HG03196 (cell line): ENCODE results near the gene MBTPS2.

Experiments
- ATAC-seq: cut with Tn5 transposase; IDR thresholded peaks from one replicate; pipeline ENCODE4 v1.9.1; 2021; ENCODE audit not compliant: unreplicated experiment

MBTPS2 gene

DNA sequence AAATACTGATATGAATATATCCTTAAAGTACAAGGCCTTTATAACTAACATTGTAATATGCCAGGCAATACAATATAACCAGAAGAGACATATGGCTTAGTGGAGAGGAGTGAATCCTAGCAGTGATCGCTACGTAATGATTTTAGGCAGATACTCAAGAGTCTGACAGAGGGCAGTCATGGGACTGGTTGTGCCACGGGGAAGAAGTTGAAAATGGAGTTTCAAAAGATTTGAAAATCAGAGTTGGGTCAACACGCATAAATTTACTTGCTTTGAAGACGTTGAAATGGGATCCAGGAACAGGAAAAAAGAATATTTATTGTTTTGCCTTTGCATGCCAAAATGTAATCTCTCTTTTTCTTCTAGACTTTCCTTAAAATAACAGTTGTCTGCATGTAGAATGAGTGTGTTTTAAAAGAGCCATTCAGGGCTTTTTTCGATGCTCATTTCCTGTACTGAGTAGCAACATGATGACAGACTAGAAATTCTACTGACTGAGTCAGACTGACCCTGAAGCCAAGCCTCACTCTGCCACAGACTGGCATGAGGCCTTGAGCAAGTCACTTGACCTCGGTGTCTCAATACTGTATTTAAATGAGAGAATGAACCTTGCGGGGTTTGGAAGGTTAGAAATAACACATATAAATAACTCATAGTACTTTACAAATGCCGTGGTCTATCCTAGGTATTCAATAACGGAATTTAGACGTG is 93.0 kb downstream of the MBTPS2 start:
- no peak for ATAC-seq

DNA sequence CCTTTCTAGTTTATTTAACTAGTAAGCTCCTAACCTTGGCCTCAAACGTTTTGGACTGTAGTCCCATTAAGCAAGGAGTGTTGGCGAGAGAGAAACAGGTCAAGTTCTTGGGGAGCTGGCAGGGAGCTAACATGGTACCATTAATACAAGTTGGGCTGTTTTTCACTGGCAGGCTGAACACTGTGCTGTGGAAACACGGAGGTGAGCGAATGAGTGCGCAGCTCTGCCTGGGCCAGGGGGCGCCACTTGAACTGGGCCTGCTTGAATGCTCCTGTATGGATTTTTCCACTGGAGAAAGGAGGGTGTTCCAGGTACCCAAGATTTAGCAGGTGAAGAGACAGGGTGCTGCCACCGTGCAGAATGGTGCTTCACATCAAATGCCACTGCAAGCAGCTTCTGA is 93.7 kb downstream of the MBTPS2 start:
- no peak for ATAC-seq

DNA sequence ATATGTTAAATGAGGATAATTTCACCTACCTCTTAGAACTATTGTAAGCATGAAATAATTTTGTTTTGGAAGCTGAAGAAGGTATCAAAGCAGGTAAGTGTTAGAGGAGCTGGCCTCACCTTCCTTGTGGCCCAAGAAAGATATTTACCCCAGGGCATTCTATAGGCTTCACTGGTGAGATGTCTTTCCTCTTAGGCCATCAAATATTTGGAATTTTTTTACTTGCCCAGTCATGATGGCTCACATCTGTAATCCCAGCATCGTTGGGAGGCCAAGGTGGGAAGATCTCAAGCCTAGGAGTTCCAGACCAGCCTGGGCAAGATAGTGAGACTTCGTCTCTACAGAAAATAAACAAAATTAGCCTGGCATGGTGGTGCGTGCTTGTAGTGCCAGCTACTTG is 95.0 kb downstream of the MBTPS2 start:
- no peak for ATAC-seq
